Measurements from ENCODE around the gene IGF1R.

Gene IGF1R

DNA sequence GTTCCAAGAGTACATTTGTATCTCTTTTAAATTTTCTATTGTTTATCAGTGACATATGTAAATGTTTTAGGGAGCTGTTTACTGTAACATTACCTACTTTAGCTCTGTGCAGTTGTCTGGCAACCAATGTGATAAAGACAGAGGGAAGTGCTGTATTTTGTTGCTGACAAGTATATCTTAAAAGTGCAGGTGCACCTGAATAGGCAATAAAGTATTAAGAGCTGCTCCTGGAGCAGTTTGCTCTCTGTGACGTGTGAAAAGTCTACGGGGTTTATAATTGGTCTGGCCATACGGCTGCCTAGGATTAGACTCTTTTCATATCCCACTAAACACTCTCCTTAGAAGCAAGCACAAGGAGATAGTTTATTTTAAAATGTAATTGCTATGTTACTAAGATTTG lies 178.3 kb downstream of the IGF1R start:
- TF ChIP-seq CTCF (IDR thresholded peaks at IDR 0.05; ENCODE audit: low read depth, low read length, missing control alignments) = no peak
- no peak overlapping the region for H3K4me3 ChIP-seq (ENCODE audit: low read depth, low read length)
- no peak for DNase-seq (ENCODE audit: low read depth)

DNA sequence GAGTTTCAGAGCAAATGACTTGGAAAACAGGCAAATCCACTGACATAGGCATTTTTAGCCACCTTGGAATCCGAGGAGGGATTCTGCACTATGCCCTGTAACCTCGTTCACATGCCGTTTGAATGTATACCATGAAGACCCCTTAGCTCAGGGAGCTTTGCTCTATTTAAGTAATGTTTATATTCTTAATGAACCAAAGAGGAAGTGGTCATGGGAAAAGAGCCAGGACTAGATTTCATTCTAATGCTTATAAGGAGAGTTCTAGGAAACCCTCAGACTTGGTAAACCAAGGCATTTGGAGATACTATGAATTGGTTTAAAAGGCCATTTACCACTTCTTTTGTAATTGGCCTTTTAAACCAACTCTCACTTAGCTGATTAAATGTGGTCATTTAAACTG lies 178.9 kb downstream of the IGF1R start:
- no peak for TF ChIP-seq CTCF (IDR thresholded peaks at IDR 0.05; ENCODE audit: low read depth, low read length, missing control alignments)
- H3K4me3 ChIP-seq (ENCODE audit: low read depth, low read length) = no peak overlapping the region
- DNase-seq (ENCODE audit: low read depth) = no peak

GRCh38 chr15:98830034-98830634 lies 181.8 kb downstream of the IGF1R start:
- H3K4me3 ChIP-seq (ENCODE audit: low read depth, low read length) = no peak overlapping the region
- DNase-seq (ENCODE audit: low read depth) = no peak
- no peak for TF ChIP-seq CTCF (IDR thresholded peaks at IDR 0.05; ENCODE audit: low read depth, low read length, missing control alignments)

GRCh38 chr15:98834976-98835375 lies 186.6 kb downstream of the IGF1R start:
- TF ChIP-seq CTCF (IDR thresholded peaks at IDR 0.05; ENCODE audit: low read depth, low read length, missing control alignments) = no peak
- no peak for DNase-seq (ENCODE audit: low read depth)

GRCh38 chr15:98835876-98836275 lies 187.5 kb downstream of the IGF1R start:
- TF ChIP-seq CTCF (IDR thresholded peaks at IDR 0.05; ENCODE audit: low read depth, low read length, missing control alignments) = no peak
- DNase-seq (ENCODE audit: low read depth) = no peak
- no peak overlapping the region for H3K4me3 ChIP-seq (ENCODE audit: low read depth, low read length)

More at GRCh38 chr15:98834976-98835375, 186.6 kb downstream of the IGF1R start:
- no peak overlapping the region for H3K4me3 ChIP-seq (ENCODE audit: low read depth, low read length)

- no peak for TF ChIP-seq CTCF (IDR thresholded peaks at IDR 0.05; ENCODE audit: low read depth, low read length, missing control alignments)
- no peak for DNase-seq (ENCODE audit: low read depth)
- no peak overlapping the region for H3K4me3 ChIP-seq (ENCODE audit: low read depth, low read length)
These were observed 190.3 kb downstream of the IGF1R start for GRCh38 chr15:98838387-98839259.

Measured in GM12864 (cell line).